VCaP (cell line): ENCODE measurements around the gene RNF181.

Experiments
- H3K27ac ChIP-seq: fragments of 450-650 bp; 2 replicates; pipeline ENCODE4 v1.5.1; 2017
- CTCF ChIP-seq: fragments of 450-650 bp; conservative IDR thresholded peaks from 2 replicates; pipeline ENCODE4 v1.5.1; 2017; ENCODE audit warnings: mild to moderate bottlenecking, moderate library complexity

RNF181 gene

GRCh38 chr2:85549826-85550225 lies 45.7 kb upstream of the RNF181 start:
- no peak for TF ChIP-seq CTCF
- H3K27ac ChIP-seq = peak overlapping the region; percentile 52

- TF ChIP-seq CTCF = no peak
- H3K27ac ChIP-seq = peak overlapping the region; percentile 52
These were observed 45.1 kb upstream of the RNF181 start for GRCh38 chr2:85550486-85550885.

GRCh38 chr2:85551698-85552678 lies 43.6 kb upstream of the RNF181 start:
- peak overlapping the region; percentile 20; the same call in 1 of the 2 replicates for H3K27ac ChIP-seq
- peak; percentile 87 for TF ChIP-seq CTCF

GRCh38 chr2:85553184-85553583 lies 42.4 kb upstream of the RNF181 start:
- no peak for TF ChIP-seq CTCF

GRCh38 chr2:85554980-85555612 lies 40.4 kb upstream of the RNF181 start:
- H3K27ac ChIP-seq = no peak overlapping the region
- no peak for TF ChIP-seq CTCF

More at GRCh38 chr2:85553184-85553583, 42.4 kb upstream of the RNF181 start:
- H3K27ac ChIP-seq = no peak overlapping the region

GRCh38 chr2:85557130-85557529 lies 38.4 kb upstream of the RNF181 start:
- TF ChIP-seq CTCF = no peak
- no peak overlapping the region for H3K27ac ChIP-seq

GRCh38 chr2:85558160-85558559 lies 37.4 kb upstream of the RNF181 start:
- TF ChIP-seq CTCF = no peak

GRCh38 chr2:85560403-85560726 lies 35.2 kb upstream of the RNF181 start:
- peak overlapping the region; percentile 79; the same call in 1 of the 2 replicates for H3K27ac ChIP-seq

More at GRCh38 chr2:85558160-85558559, 37.4 kb upstream of the RNF181 start:
- H3K27ac ChIP-seq = no peak overlapping the region
